HG03558 (cell line): ENCODE results near the gene FZD1.
A peak's percentile ranks its signal among the peaks of the same experiment; 100 is the strongest.

Experiments
- ATAC-seq: cut with Tn5 transposase; IDR thresholded peaks from one replicate; pipeline ENCODE4 v1.9.1; 2021; ENCODE audit warnings: moderate number of reproducible peaks; ENCODE audit not compliant: unreplicated experiment; ENCODE audit errors: extremely low read depth

The FZD1 gene

DNA sequence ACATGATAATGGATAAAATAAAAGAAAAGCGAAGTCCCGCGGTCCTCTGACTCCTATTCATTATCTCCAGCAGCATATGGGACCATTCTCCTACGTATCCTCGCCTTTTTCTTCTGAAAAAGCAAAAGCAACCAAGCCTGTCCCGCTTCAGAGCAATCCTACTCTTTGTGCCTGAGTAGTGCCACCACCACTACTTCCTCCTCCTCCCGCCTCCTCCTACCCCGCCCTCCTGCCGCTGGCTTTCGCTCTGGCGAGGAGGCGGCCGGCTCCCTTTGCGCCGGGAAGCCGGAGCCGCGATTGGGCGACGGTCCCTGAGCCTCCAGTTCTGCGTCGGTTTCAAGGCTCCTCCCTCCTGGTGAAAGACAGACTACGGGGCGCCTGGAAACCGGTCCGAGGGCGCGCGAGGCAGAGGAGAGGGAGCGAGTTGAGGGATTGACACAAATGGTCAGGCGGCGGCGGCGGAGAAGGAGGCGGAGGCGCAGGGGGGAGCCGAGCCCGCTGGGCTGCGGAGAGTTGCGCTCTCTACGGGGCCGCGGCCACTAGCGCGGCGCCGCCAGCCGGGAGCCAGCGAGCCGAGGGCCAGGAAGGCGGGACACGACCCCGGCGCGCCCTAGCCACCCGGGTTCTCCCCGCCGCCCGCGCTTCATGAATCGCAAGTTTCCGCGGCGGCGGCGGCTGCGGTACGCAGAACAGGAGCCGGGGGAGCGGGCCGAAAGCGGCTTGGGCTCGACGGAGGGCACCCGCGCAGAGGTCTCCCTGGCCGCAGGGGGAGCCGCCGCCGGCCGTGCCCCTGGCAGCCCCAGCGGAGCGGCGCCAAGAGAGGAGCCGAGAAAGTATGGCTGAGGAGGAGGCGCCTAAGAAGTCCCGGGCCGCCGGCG, at the start of gene FZD1:
Gene FZD1, plus strand, starts transcription at position 388 of the 878 bp plus-strand sequence. Its CDS starts 448 bp downstream, at position 836.
- peak; percentile 89 for ATAC-seq

DNA sequence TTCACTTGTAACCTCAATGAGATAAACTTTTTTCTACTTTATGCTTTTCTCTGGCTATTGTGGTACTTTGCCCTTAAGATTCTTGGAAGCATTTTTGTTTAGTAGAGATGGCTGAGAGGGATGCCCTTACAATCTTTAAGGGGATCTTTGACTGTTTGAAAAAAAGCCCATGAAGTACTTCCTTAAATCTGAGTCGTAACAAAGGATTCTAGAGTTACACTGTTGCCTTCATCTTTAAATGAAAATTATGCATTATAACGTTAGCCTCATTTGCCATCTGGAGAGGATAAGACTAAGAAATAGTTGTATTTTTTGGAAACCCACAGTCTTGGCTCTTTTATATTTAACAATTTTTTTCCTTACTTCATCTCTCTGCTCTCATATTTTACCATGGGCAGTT, 37.8 kb upstream of the FZD1 start:
- ATAC-seq, result no peak

DNA sequence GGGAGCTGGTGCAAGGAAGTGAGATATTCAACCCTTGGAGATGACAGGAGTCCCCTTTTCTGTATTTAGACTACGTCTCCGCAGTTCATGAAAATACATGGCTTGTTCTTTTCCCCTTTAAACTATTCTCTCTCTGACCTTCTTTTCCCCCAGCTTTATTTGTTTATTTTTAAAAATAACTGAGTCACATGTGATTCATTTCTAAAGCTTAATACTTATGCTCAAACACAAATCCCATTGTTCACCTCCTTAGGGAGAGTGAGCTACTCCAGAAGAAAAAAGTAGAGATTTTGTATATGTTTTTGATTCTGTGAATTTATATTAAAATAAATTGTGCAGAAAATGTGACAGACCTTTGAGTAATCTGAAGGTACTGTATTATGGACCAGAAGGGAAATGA, 35.9 kb upstream of the FZD1 start:
- no peak for ATAC-seq

DNA sequence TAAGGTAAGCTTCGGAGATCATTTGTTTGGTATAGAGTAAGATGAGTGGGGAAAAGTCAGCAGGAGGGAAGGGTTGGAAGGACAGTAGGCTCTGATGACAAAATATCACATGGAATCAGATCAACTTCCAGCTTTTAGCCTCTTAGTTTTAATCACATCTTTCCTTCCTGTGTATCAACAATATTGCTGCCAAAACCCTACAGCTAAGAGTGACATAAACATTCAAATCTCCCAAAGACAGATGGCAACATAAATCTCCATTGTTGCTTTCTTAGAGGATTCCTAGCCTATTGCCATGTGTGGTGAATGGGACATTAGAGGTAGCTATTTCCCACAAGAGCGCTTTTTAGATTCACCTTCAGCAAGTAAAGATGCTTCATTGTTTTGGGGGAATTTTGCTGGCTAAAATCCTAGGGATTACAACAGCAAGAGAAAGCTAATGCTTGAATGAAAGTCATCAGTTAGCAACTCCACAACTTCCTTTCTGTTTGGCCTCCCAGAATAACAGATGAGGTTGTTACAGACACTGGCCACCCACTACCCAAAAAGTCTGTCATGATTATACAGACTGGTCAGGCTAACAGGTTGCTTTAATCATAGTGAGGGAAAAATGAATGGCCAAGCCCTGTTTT, 35.2 kb upstream of the FZD1 start:
- ATAC-seq, result no peak

DNA sequence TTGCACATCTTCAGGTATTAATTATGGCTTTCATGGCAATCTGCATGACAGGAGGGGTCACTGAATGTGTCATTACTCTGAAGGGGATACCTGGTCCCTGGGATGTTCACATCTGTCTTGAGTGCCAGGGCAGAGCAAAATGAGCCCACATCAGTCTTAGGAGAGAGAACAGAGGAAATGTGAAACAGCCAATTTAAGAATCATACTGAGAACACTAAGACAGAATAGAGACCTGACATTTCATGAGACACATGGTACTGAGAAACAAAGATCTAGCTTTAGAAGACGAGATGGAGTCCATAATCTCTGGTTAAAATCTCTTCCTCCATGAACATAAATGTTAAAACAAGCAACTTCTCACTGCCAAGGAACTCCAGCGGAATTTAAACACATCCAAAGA, 34.1 kb upstream of the FZD1 start:
- no peak for ATAC-seq

DNA sequence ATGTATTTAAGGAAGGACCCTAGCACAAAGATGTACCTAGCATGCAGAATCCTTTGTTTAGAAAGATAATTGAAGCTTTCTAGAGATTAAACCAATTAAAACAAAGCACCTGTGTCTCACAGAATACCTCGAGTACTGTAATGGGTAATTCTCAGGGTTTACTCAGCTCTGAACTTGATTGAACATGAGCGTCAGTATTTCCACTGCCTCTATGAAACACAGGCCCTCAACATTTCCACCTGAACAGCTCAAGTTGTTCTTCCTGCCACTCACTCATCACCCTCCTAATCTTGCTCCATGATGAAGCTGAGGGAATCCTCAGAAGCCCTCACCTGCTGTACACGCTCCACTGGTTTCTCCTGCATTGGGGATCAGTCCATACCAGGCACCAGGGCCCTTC, 33.7 kb upstream of the FZD1 start:
- ATAC-seq, result no peak

DNA sequence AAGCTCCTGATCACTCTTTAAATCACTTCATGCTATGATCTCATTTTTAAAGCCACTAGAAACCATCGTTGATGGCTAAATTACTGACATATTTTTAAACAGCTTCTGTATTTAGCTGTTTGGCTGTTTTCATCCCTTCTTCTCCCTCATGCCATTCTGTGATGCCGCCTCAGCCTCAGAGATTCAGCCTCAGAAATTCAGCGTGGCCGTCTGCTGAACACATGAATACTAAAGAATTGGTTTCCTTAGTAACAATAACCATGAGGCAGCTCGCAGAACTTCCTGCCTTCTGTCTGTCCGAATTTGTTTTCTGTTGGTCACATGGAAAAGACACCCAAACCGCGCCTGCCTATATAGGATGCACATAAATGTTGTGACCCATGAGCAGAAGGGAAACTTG, 31.0 kb upstream of the FZD1 start:
- no peak for ATAC-seq

DNA sequence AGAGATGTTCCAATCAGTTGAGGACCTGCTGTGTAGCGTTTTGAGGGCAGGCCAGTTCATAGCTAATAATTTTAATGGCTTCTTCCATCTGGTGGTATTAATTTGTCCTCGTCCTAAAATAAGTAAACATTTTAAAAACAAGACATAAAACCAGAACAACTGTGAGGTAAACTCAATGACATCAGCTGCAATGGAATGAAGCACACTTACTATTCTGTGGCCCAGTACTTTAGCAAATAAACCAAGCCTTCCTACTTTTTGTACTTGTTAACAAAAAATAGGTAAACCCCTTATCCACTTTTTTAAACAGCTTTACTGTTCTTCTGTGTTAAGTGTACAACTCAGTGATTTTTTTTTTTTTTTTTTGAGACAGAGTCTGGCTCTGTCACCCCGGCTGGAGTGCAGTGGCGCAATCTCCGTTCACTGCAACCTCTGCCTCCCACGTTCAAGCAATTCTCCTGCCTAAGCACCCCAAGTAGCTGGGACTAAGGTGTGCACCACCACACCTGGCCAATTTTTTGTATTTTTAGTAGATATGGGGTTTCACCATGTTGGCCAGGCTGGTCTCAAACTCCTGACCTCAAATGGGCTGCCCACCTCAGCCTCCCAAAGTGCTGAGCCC, 28.9 kb upstream of the FZD1 start:
- no peak for ATAC-seq

DNA sequence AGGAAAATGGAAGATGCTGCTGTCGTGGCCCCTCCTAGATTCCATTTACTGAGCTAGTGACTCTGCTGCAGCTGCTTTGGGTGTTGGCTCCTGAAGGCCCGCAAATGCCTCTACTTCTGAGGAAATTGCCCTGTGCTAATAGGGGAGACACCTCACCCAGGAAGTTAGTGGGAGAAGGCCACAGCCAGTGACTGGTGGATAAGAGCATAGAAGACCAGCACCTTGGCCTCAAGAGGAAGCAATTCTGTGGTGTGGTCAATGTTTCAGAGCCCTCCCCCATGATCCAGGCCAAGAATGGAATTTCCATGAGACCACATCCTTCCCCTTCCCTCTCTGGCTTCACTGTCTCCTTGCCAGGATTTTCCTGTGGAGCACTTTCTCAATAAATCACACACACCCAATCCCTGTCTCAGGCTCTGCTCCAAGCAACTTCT, 25.0 kb upstream of the FZD1 start:
- ATAC-seq, result no peak

DNA sequence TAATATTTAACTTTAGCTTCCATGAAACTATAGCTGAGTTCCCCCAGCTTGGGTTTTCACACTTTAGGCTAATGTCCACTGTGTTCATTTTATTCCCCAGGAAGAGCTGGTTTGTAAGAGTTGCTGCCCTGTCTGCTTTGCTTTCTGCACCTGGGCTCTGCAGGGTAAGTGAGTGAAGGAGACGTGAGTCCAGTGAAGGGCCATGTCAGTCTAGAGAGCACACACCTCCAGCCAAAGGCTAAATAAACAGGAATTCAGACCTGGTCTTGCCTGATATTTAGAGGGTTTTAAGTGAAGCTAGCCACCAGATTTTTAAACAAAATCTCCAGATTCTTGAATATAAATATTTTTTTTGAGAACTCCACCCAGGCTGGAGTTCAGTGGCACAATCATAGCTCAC, 24.5 kb upstream of the FZD1 start:
- no peak for ATAC-seq

DNA sequence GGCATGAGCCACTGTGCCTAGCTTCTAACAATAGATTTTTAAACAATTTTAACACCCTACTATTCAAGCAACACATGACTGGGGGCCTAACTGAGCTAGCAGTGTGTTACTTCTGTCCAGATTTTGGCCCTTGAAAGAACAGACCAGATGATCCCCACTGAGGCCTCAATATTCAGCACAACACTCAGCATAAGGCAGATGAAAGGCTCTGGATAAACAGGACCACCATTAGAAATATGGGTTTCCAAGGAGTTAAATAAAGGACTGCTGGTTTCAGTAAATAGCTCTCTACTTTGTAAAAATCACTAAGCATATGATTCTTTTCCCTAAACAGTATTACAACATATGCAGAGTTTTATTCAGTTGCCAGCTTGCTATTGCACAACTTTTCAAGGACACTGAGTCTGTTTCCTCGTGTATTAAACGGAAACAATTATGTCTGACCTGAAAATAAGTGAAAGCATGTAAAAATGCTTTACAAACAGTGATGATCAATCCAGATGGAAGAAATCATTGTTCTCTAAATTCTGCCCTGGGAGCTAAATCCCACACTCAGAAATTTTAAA, 23.8 kb upstream of the FZD1 start:
- ATAC-seq, result no peak

DNA sequence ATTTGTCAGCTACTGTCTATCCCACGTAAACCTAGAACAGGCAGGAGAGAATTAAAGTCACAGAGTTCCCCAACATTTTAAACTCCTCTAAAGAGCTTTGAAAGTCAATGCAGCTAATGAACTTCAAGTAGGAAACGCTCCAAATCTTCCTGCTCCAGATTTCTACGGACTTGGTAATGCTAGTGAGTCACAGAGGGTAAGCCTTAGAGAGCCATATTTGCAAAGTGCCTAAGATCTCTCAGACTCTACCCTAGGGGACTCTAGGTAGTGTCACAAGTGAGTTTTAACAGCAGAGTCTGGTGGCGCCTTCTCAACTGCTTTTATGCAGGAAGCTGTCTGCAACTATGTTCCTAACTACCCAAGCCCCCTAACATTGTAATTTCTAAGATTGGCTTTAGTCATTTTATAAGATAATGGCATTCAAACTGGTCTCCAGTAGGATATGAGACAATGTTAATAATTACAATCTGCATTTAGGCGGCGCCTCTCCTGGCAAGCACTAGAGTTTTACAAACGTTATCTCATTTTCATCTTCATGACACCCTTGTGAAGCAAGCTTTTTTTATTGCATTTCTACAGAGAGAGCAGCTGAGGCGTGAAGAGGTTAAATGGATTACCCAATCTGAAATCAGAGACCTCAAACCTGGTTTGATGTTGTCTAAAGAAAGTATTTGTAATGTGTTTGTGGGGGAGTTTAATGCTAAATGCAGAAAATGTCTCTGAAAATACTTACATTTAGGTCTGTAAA, 22.0 kb upstream of the FZD1 start:
- ATAC-seq, result no peak

DNA sequence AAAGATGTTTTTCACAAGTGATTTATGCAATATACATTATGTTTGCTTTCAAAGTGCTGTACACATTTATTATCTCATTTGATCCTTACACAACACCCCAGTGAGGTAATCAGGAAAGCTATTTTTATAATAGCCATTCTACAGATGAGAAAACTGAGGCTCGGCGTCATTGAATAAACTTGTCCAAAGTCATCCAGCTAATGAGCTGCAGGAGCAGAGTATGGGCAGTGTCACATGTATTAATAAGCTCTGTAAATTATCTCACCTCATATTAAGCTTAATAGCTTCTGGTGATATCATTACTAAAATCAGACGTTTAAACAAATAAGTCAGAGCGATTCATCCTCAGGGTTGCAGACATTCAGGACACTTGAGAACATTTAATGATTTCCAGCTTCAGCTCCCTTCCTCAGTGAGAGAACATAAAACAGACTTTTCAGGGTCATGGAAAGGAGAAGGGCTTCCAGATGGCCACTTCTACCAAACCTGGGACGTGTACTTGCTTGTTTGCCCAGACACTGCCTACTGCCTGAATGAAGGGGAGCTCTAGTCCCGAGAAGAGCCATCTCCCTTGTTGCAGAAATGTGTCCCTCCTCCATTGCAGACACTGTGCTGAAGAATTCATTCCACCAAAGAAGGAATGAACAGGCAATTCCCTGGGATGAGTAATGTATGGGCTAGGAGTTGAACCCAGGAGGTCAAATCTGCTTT, 20.5 kb upstream of the FZD1 start:
- ATAC-seq, result no peak

DNA sequence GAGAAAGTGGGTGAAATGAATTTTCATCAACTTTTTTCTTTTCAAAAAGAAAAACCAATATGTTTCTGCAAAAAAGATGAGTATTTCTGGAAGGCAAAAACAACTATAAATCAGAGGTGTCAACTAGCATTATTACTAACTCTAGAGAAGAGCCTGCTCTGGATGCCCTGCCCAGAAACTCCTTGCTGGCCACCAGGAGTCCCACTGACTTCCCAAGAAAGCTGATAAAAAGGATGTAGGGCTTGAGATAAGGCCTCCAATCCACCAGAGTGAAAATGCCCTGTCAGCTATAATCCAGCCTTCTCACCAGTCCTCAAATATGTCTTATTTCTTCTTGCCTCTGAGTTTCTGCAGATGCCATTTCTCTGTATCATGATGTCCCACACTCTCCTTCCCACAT, 16.7 kb upstream of the FZD1 start:
- ATAC-seq, result no peak

DNA sequence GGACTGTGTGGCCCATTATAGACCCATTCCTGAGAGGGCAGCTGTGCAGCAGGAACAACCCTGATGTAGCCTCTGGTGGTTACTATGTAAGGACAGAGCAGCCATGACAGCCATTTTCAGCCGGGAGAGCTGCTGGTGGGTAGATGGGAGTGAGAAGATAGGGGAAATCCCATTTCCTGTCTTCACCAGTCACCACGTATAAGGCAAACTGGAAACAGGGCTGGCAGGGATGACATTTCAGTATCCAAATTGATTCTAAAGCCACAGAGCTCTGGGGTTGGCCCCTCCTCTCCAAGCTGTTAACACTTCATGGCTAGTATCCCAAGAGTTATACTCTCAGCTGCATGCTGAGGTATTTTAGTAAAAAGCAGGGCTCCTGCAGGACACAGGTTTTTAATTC, 15.2 kb upstream of the FZD1 start:
- no peak for ATAC-seq

DNA sequence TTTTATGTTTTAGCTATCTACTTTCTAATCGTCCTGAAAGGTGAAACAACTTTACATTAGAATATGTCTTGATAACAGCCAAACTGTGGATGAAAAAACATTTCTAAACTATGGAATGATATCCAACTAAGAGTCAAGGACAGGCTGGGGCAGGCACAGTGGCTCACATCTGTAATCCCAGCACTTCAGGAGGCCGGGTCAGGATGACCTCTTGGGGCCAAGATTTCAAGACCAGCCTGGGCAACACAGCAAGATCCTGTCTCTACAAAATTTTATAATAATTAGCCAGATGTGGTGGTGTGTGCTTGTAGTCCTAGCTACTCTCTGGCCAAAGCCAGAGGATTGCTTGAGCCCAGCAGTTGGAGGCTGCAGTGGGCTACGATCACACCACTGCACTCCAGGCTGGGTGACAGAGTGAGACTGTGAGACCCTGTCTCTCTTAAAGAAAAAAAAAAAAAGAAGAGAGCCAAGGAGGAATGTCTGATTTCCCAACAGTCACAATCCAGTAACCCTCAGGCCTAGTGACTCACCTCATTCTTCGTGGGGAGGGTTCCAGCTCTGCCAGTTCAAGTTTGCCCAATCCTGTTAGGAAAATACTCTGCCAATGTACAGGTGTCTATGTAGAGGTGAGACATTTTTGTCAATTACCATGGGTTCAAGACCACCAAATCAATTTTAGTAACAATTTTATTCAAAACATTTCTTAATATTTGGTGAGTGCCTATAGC, 14.6 kb upstream of the FZD1 start:
- no peak for ATAC-seq

DNA sequence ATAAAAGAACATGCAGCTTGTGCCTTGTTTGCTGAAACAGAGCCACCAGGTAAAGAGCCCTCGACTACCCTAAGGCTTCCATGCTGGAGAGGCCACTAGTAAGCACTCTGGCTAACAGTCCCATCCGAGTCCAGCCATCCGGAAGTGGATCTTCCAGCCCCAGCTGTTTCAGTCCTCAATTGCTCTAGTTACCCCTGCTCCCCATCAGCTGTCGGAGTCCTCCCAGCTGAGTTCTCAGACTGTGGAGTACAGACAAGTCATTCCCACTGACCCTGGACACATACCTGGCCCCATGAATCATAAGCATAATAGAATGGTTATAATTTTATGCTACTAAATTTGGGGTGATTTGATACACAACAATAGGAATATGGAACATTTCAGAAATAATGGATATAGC, 13.5 kb upstream of the FZD1 start:
- no peak for ATAC-seq

DNA sequence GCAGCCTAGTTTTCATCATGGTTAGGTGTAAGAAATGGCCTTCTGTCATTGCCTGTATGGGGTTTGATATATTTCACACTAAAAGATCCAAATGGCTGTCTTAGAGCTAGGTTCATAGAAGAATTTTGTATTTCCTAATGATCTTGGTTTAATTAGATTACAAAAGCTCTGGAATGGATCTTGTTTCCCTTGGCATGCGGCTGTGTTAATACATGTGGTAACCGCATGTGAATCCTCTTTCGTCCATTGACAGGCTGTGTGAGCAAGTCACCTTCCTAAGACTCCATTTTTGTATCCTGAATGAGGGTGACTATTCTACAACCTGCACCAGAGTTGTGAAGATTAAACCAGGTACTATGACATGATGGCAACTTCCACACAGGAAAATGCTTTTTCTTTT, 12.4 kb upstream of the FZD1 start:
- no peak for ATAC-seq

DNA sequence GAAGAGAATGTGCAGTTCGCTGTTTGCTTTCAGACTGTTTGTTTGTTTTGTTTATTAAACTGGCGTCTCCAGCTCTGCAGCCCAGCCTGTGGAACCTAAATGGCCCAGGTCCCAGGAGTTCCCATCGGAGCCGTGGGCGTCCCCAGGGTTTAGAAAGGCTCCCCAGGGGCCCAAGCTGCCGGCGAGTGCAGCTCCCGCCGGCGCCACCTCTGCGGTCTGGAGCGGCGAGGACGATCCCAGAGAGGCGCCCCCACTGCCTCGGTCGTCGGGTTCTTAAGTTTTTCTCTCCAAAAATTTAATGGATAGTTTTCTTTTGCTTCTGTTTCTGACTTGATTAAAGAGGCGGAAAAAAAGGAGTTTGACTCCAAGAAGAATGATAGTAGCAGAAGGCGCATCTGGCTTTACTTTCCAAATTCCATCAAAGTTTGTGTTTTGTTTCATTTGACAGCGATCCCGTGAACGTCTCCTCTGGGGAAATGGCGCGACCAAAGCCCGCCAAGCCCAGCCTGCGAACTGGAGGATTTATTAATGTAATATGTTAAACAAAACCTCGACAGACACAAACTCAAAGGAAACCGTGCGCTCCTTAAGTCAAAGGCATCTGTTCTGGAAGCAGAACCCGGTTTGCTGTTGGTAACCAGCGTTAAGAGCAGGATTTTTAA, 718 bp upstream of the FZD1 start:
- ATAC-seq, result no peak
